K562 (cell line): ENCODE results near the gene TOR1AIP1. TPM values are rescaled to one million over a fixed set of nuclear protein-coding genes. Genes with fewer than 3 reads are reported as not detected.
A peak's percentile ranks its signal among the peaks of the same experiment; 100 is the strongest.

Experiments
- HMGXB4 ChIP-seq: sonication (generic); formaldehyde crosslinking; IDR thresholded peaks from 2 replicates; pipeline ENCODE4 v1.8.1; 2023; ENCODE audit warnings: mild to moderate bottlenecking, missing genetic modification reagents
- L3MBTL2 ChIP-seq: fragments of 450-650 bp; IDR thresholded peaks from 2 replicates; pipeline ENCODE4 v1.6.1; 2016; ENCODE audit warnings: mild to moderate bottlenecking, moderate library complexity
- NCOA1 ChIP-seq: fragments of 450-650 bp; IDR thresholded peaks from 2 replicates; pipeline ENCODE4 v1.6.1; 2016; ENCODE audit warnings: low read depth
- PCBP1 ChIP-seq: fragments of 200-400 bp; formaldehyde crosslinking; IDR thresholded peaks from 2 replicates; pipeline ENCODE4 v1.6.1; 2018; ENCODE audit warnings: mild to moderate bottlenecking, low read depth, low read length; ENCODE audit not compliant: poor library complexity, severe bottlenecking
- REST ChIP-seq, 2 experiments: fragments of 450-650 bp; formaldehyde crosslinking in 1 of 2; IDR thresholded peaks; 2 replicates each; pipeline versions ENCODE4 v1.4.0 to v1.6.1; 2014 to 2020; ENCODE audit warnings: mild to moderate bottlenecking in 2 of 2, borderline replicate concordance in 1 of 2, low read depth in 1 of 2
- RHOXF2B ChIP-seq: fragments of 250-450 bp; sonication (Bioruptor Pico); conservative IDR thresholded peaks from 2 replicates; pipeline ENCODE4 v1.5.1; 2021
- SMARCC2 ChIP-seq: fragments of 450-650 bp; IDR thresholded peaks from 2 replicates; pipeline ENCODE4 v1.6.1; 2017; ENCODE audit warnings: antibody characterized with exemption, moderate library complexity, mild to moderate bottlenecking, low read depth
- ZBTB34 ChIP-seq: fragments of 250-450 bp; sonication (Bioruptor Pico); IDR thresholded peaks from 2 replicates; pipeline ENCODE4 v1.8.0; 2021; ENCODE audit warnings: mild to moderate bottlenecking, moderate library complexity
- ZKSCAN1 ChIP-seq: fragments of 150-350 bp; IDR thresholded peaks from 2 replicates; pipeline ENCODE4 v1.6.1; 2016; ENCODE audit warnings: low read depth, low read length
- ZNF143 ChIP-seq: sonication (generic); formaldehyde crosslinking; IDR thresholded peaks from 2 replicates; pipeline ENCODE4 v1.9.0; 2022; ENCODE audit warnings: mild to moderate bottlenecking, missing genetic modification reagents
- ZNF436 ChIP-seq: fragments of 250-450, 450-650 bp; sonication (Bioruptor Pico); formaldehyde crosslinking; IDR thresholded peaks from 2 replicates; pipeline ENCODE4 v1.7.0; 2020; ENCODE audit warnings: mild to moderate bottlenecking
- ZNF780A ChIP-seq: fragments of 250-450 bp; sonication (Bioruptor Pico); IDR thresholded peaks from 2 replicates; pipeline ENCODE4 v1.5.0; 2021; ENCODE audit warnings: mild to moderate bottlenecking
- ZNF785 ChIP-seq: fragments of 250-450 bp; sonication (Bioruptor Pico); IDR thresholded peaks from 2 replicates; pipeline ENCODE4 v1.4.0; 2020; ENCODE audit warnings: mild to moderate bottlenecking
- ZSCAN29 ChIP-seq: fragments of 450-650 bp; IDR thresholded peaks from 2 replicates; pipeline ENCODE4 v1.6.1; 2017
- polyA plus RNA-seq, 8 experiments: library from polyadenylated mRNA; depleted of rRNA in 4 of 8; stranded (reverse) in 5 of 8; unstranded in 3 of 8; fragments of >200 nt; fragmentation: Nextera tagmentation in 2 of 8; fragmentation: Illumina TruSeq in 1 of 8; extraction: Ambion mirVana in 2 of 8; extraction: Trizol in 1 of 8; gene quantifications; 2 replicates each; pipeline versions ENCODE4 v1.2.1 to v1.2.3, GENCODE V29; 2011 to 2014; ENCODE audit warnings: inconsistent platforms in 1 of 8, missing spikeins in 1 of 8
- total RNA-seq, 7 experiments: library from RNA; depleted of rRNA in 6 of 7; stranded (reverse); fragments of >200 nt in 6 of 7; fragmentation: Illumina TruSeq in 2 of 7; extraction: Trizol in 2 of 7; gene quantifications; 2 replicates each; pipeline versions ENCODE4 v1.2.1 to v1.2.3, GENCODE V29; 2011 to 2021; ENCODE audit warnings: low replicate concordance in 1 of 7

The TOR1AIP1 gene
- total and polyA plus RNA-seq, 9 of the 15 experiments (the other 6 are each of a cell fraction or from before 2014, with no cell fraction given) = 18.1 to 46.9 (median 35.5) TPM

- TF ChIP-seq REST (IDR thresholded peaks at IDR 0.05; ENCODE audit: borderline replicate concordance) (peak; percentile 67), REST (CRISPR knock-in tag; IDR thresholded peaks at IDR 0.05; ENCODE audit: low read depth) (no peak; the same call in 1 of the 2 replicates), ZNF785 (CRISPR knock-in tag) (no peak), HMGXB4 (peak; percentile 92), ZNF143 (CRISPR knock-in tag) (peak; percentile 77), NCOA1 (no peak), ZBTB34 (CRISPR knock-in tag) (no peak), L3MBTL2 (peak; percentile 87), ZNF780A (CRISPR knock-in tag) (no peak), ZKSCAN1 (peak; percentile 51; the same call in 1 of the 2 replicates), ZNF436 (no peak), ZSCAN29 (peak; percentile 21; the same call in 1 of the 2 replicates), SMARCC2 (peak; percentile 42; the same call in 1 of the 2 replicates), RHOXF2B (CRISPR knock-in tag) (no peak), PCBP1 (peak; percentile 87)
Measured at GRCh38 chr1:179954493-179955286, 72.6 kb downstream of the TOR1AIP1 start, which contains the start of gene CEP350 (continued).
